Keratinocyte (primary cell): ENCODE results near the gene SP6. TPM values are rescaled to one million over a fixed set of nuclear protein-coding genes. Genes with fewer than 3 reads are reported as not detected.

ENCODE experiments used
- DNase-seq: peaks from one replicate; pipeline ENCODE4 v3.0.0-alpha.2; 2011; ENCODE audit warnings: low read depth, missing footprints, low spot score
- FAIRE-seq: peaks from 2 replicates; lab custom pipeline; 2011; peaks lifted over from hg19 to GRCh38; lab: Jason Lieb, UNC
- H2AFZ ChIP-seq: 2 replicates; pipeline ENCODE4 v1.6.0; 2012; ENCODE audit warnings: low read length, control low read depth, inconsistent platforms; ENCODE audit not compliant: control insufficient read depth
- H3K27ac ChIP-seq: 2 replicates; pipeline ENCODE4 v1.5.1; 2011; ENCODE audit warnings: low read length; ENCODE audit not compliant: control insufficient read depth, insufficient read depth
- H3K27me3 ChIP-seq: 3 replicates; pipeline ENCODE4 v1.6.0; 2011; ENCODE audit warnings: low read length; ENCODE audit not compliant: control insufficient read depth, insufficient read depth; ENCODE audit errors: extremely low read depth
- H3K36me3 ChIP-seq, 2 experiments: 2 replicates in 1 of 2; 3 replicates in 1 of 2; pipeline ENCODE4 v1.5.1; 2011; ENCODE audit warnings: low read length in 2 of 2, mild to moderate bottlenecking in 1 of 2; ENCODE audit not compliant: control insufficient read depth in 2 of 2, insufficient read depth in 2 of 2; ENCODE audit errors: extremely low read depth in 1 of 2
- H3K4me1 ChIP-seq: 3 replicates; pipeline ENCODE4 v1.5.1; 2011; ENCODE audit warnings: low read length; ENCODE audit not compliant: control insufficient read depth, insufficient read depth; ENCODE audit errors: extremely low read depth
- H3K4me2 ChIP-seq: 3 replicates; pipeline ENCODE4 v1.6.0; 2011; ENCODE audit warnings: low read depth, low read length; ENCODE audit not compliant: control insufficient read depth, insufficient read depth; ENCODE audit errors: extremely low read depth
- H3K4me3 ChIP-seq, 3 experiments: fragments of 200-600 bp in 1 of 3; sonication (generic) in 1 of 3; 2 replicates in 2 of 3; 3 replicates in 1 of 3; pipeline ENCODE4 v1.5.1; 2011 to 2016; ENCODE audit warnings: low read length in 3 of 3, mild to moderate bottlenecking in 3 of 3, control low read depth in 2 of 3, inconsistent platforms in 1 of 3, low read depth in 1 of 3, mixed read lengths in 1 of 3, mixed run types in 1 of 3, moderate library complexity in 1 of 3; ENCODE audit not compliant: control insufficient read depth in 2 of 3, insufficient read depth in 2 of 3; ENCODE audit errors: extremely low read depth in 1 of 3
- H3K79me2 ChIP-seq: 2 replicates; pipeline ENCODE4 v1.6.0; 2012; ENCODE audit warnings: low read length; ENCODE audit not compliant: control insufficient read depth, insufficient read depth
- H3K9ac ChIP-seq: 3 replicates; pipeline ENCODE4 v1.6.0; 2011; ENCODE audit warnings: low read length; ENCODE audit not compliant: control insufficient read depth, insufficient read depth; ENCODE audit errors: extremely low read depth
- H3K9me1 ChIP-seq: 3 replicates; pipeline ENCODE4 v1.6.0; 2011; ENCODE audit warnings: low read length; ENCODE audit not compliant: control insufficient read depth, insufficient read depth; ENCODE audit errors: extremely low read depth
- H3K9me3 ChIP-seq: 2 replicates; pipeline ENCODE4 v1.5.1; 2012; ENCODE audit warnings: low read depth, low read length; ENCODE audit not compliant: control insufficient read depth
- H4K20me1 ChIP-seq: 3 replicates; pipeline ENCODE4 v1.6.0; 2011; ENCODE audit warnings: low read length; ENCODE audit not compliant: control insufficient read depth, insufficient read depth; ENCODE audit errors: extremely low read depth
- CTCF ChIP-seq, 3 experiments: IDR thresholded peaks in 1 of 3; conservative IDR thresholded peaks in 1 of 3; optimal IDR thresholded peaks in 1 of 3; 2 replicates in 2 of 3; 3 replicates in 1 of 3; pipeline versions ENCODE3 to v1.5.1; 2011; ENCODE audit warnings: low read length in 3 of 3, mild to moderate bottlenecking in 3 of 3, moderate library complexity in 2 of 3, control low read depth in 1 of 3, inconsistent platforms in 1 of 3; ENCODE audit not compliant: insufficient read depth in 2 of 3; ENCODE audit errors: extremely low read depth in 1 of 3
- EZH2 ChIP-seq: IDR thresholded peaks from one replicate; pipeline ENCODE4 v1.6.1; 2012; ENCODE audit warnings: inconsistent platforms, mild to moderate bottlenecking, low read length, moderate library complexity
- dilution Hi-C: fragments of 300-500 bp; cut with MboI; formaldehyde crosslinking; loops from one replicate; pipeline ENCODE4 v1.7.0; 2020; ENCODE audit warnings: low sequenced_read_pairs; ENCODE audit not compliant: extremely low pct_ligation_motif_present
- polyA plus RNA-seq, 5 experiments: library from polyadenylated mRNA; depleted of rRNA in 3 of 5; stranded (reverse) in 3 of 5; stranded (forward) in 1 of 5; unstranded in 1 of 5; fragments of >200 nt; gene quantifications; 1 replicate in 1 of 5; 2 replicates in 3 of 5; 3 replicates in 1 of 5; pipeline versions ENCODE4 v1.2.1 to v1.2.3, GENCODE V29; 2011 to 2012; ENCODE audit warnings: missing spikeins in 2 of 5, low read depth in 1 of 5, low replicate concordance in 1 of 5

SP6 gene
- polyA plus RNA-seq, 1 donor (not counting 4 experiments of a cell fraction or from before 2014, with no cell fraction given) = 2.0 TPM

- peaks cover 20% of the 10 kb centered on the region for H3K4me1 ChIP-seq
- peaks cover 0 to 4% of the 10 kb centered on the region in 2 experiments for H3K36me3 ChIP-seq
- peaks cover 4% of the 10 kb centered on the region for H3K9me1 ChIP-seq
- no peak overlapping the region for H3K27ac ChIP-seq
- TF ChIP-seq EZH2 (no peak), CTCF (optimal IDR thresholded peaks at IDR 0.05 in 1 of 3, IDR thresholded peaks at IDR 0.05 in 1 of 3, conservative IDR thresholded peaks at IDR 0.05 in 1 of 3; ENCODE audit: extremely low read depth in 1 of 3, insufficient read depth in 2 of 3, low read length in 3 of 3) (no peak)
- H4K20me1 ChIP-seq = no peaks in the 10 kb centered on the region
- dilution Hi-C loops = no loop called here
- H3K9me3 ChIP-seq = no peaks in the 10 kb centered on the region
- no peak overlapping the region for H3K4me3 ChIP-seq
- no peak overlapping the region for H3K9ac ChIP-seq
- FAIRE-seq = no peak
- no peak overlapping the region for H3K4me2 ChIP-seq
- no peak for DNase-seq
- no peak overlapping the region for H2AFZ ChIP-seq
- H3K79me2 ChIP-seq = no peaks in the 10 kb centered on the region
- no peaks in the 10 kb centered on the region for H3K27me3 ChIP-seq
Measured at GRCh38 chr17:47808830-47809480, 42.0 kb downstream of the SP6 start.

GRCh38 chr17:47808036-47808829, 42.7 kb downstream of the SP6 start:
- Histone ChIP-seq H3K27me3 (no peaks in the 10 kb centered on the region), H3K36me3 (peaks cover 0 to 4% of the 10 kb centered on the region in 2 experiments), H3K9me1 (peaks cover 4% of the 10 kb centered on the region), H3K9me3 (no peaks in the 10 kb centered on the region), H3K4me3 (no peak overlapping the region), H4K20me1 (no peaks in the 10 kb centered on the region), H2AFZ (no peak overlapping the region), H3K27ac (no peak overlapping the region), H3K4me2 (no peak overlapping the region), H3K9ac (no peak overlapping the region), H3K4me1 (peaks cover 20% of the 10 kb centered on the region), H3K79me2 (no peaks in the 10 kb centered on the region)
- FAIRE-seq (no peak), DNase-seq (no peak)
- no peak for TF ChIP-seq EZH2
- no peak for TF ChIP-seq CTCF (optimal IDR thresholded peaks at IDR 0.05 in 1 of 3, IDR thresholded peaks at IDR 0.05 in 1 of 3, conservative IDR thresholded peaks at IDR 0.05 in 1 of 3; ENCODE audit: extremely low read depth in 1 of 3, insufficient read depth in 2 of 3, low read length in 3 of 3)
- dilution Hi-C loops = no loop called here
